K562 (cell line): ENCODE data around the gene PRDM8. TPM values are rescaled to one million over a fixed set of nuclear protein-coding genes. Genes with fewer than 3 reads are reported as not detected.
A peak's percentile ranks its signal among the peaks of the same experiment; 100 is the strongest.

Experiments
- CEBPB ChIP-seq: fragments of 450-650 bp; IDR thresholded peaks from 2 replicates; pipeline ENCODE4 v1.6.1; 2016; ENCODE audit warnings: missing genetic modification characterization, missing compliant biosample characterization
- CREB1 ChIP-seq, 2 experiments: sonication (generic) in 1 of 2; formaldehyde crosslinking in 1 of 2; IDR thresholded peaks; 2 replicates each; pipeline versions ENCODE4 v1.6.1 to v1.8.0; 2012 to 2022; ENCODE audit warnings: inconsistent platforms in 1 of 2, mild to moderate bottlenecking in 1 of 2, missing genetic modification reagents in 1 of 2, moderate library complexity in 1 of 2
- CXXC5 ChIP-seq: fragments of 250-450 bp; sonication (Bioruptor Pico); IDR thresholded peaks from 2 replicates; pipeline ENCODE4 v1.8.0; 2022; ENCODE audit warnings: inconsistent platforms, mild to moderate bottlenecking, moderate library complexity
- DACH1 ChIP-seq: fragments of 450-650 bp; IDR thresholded peaks from 2 replicates; pipeline ENCODE4 v1.6.1; 2018; ENCODE audit not compliant: partially characterized antibody
- EGR1 ChIP-seq: fragments of 450-650 bp; conservative IDR thresholded peaks from 2 replicates; pipeline ENCODE4 v1.6.1; 2017; ENCODE audit warnings: mild to moderate bottlenecking
- ESRRA ChIP-seq: fragments of 450-650 bp; IDR thresholded peaks from 2 replicates; pipeline ENCODE4 v1.6.1; 2014; ENCODE audit warnings: low read depth, mild to moderate bottlenecking, moderate library complexity, borderline replicate concordance
- ETS2 ChIP-seq: IDR thresholded peaks from 2 replicates; pipeline ENCODE4 v1.6.1; 2016; ENCODE audit warnings: borderline replicate concordance, missing genetic modification characterization, mild to moderate bottlenecking, moderate library complexity, missing compliant biosample characterization; ENCODE audit not compliant: poor library complexity, severe bottlenecking
- FOSL1 ChIP-seq: fragments of 200-800 bp; sonication (Bioruptor generic); conservative IDR thresholded peaks from 2 replicates; pipeline ENCODE4 v1.6.1; 2016; ENCODE audit warnings: missing genetic modification characterization, missing compliant biosample characterization
- JUN ChIP-seq, 2 experiments: sonication (generic) in 1 of 2; formaldehyde crosslinking in 1 of 2; IDR thresholded peaks; 2 replicates each; pipeline versions ENCODE4 v1.6.1 to v1.8.0; 2012 to 2022; ENCODE audit warnings: borderline replicate concordance in 2 of 2, mild to moderate bottlenecking in 2 of 2, improper control_type of control experiment in 1 of 2, low read depth in 1 of 2, low read length in 1 of 2, missing genetic modification reagents in 1 of 2
- KAT2B ChIP-seq: IDR thresholded peaks from one replicate; pipeline ENCODE4 v1.6.1; 2012; ENCODE audit warnings: low read depth, mild to moderate bottlenecking, control low read depth, inconsistent platforms, low read length, moderate library complexity
- MAFK ChIP-seq: IDR thresholded peaks from 2 replicates; pipeline ENCODE4 v1.6.1; 2011; ENCODE audit warnings: low read length, improper control_type of control experiment
- MXI1 ChIP-seq: IDR thresholded peaks from 2 replicates; pipeline ENCODE4 v1.6.1; 2011; ENCODE audit warnings: low read depth, mild to moderate bottlenecking, improper control_type of control experiment, low read length
- MYBL2 ChIP-seq, 2 experiments: fragments of 450-650 bp in 1 of 2; sonication (generic) in 1 of 2; formaldehyde crosslinking in 1 of 2; IDR thresholded peaks; 2 replicates each; pipeline versions ENCODE4 v1.6.1 to v1.8.1; 2017 to 2022; ENCODE audit warnings: borderline replicate concordance in 1 of 2, inconsistent platforms in 1 of 2, low read depth in 1 of 2, mild to moderate bottlenecking in 1 of 2, missing genetic modification reagents in 1 of 2, moderate library complexity in 1 of 2
- SMAD4 ChIP-seq: fragments of 250-450 bp; sonication (Bioruptor Pico); conservative IDR thresholded peaks from 2 replicates; pipeline ENCODE4 v1.8.0; 2021; ENCODE audit warnings: inconsistent platforms, mild to moderate bottlenecking, moderate library complexity
- TBP ChIP-seq: optimal IDR thresholded peaks from 2 replicates; pipeline ENCODE3; 2011; ENCODE audit warnings: low read depth, low read length, improper control_type of control experiment
- TEAD4 ChIP-seq, 2 experiments: sonication (generic) in 1 of 2; formaldehyde crosslinking in 1 of 2; IDR thresholded peaks; 2 replicates each; pipeline versions ENCODE4 v1.6.1 to v1.8.0; 2012 to 2022; ENCODE audit warnings: borderline replicate concordance in 1 of 2, inconsistent platforms in 1 of 2, low read length in 1 of 2, mild to moderate bottlenecking in 1 of 2, missing genetic modification reagents in 1 of 2
- WHSC1 ChIP-seq: IDR thresholded peaks from one replicate; pipeline ENCODE4 v1.6.1; 2012; ENCODE audit warnings: low read length, control low read depth, inconsistent platforms
- ZKSCAN1 ChIP-seq: fragments of 150-350 bp; IDR thresholded peaks from 2 replicates; pipeline ENCODE4 v1.6.1; 2016; ENCODE audit warnings: low read depth, low read length
- ZMIZ1 ChIP-seq, 2 experiments: fragments of 150-350 bp in 1 of 2; IDR thresholded peaks; 2 replicates each; pipeline ENCODE4 v1.6.1; 2012 to 2016; ENCODE audit warnings: low read depth in 2 of 2, low read length in 2 of 2, mild to moderate bottlenecking in 1 of 2, moderate library complexity in 1 of 2
- ZNF124 ChIP-seq: sonication (generic); formaldehyde crosslinking; IDR thresholded peaks from 2 replicates; pipeline ENCODE4 v1.8.1; 2022; ENCODE audit warnings: missing genetic modification reagents
- ZNF584 ChIP-seq: fragments of 200-800 bp; sonication (Bioruptor generic); IDR thresholded peaks from 2 replicates; pipeline ENCODE4 v1.6.1; 2016; ENCODE audit warnings: low read depth, mild to moderate bottlenecking, missing genetic modification characterization, missing compliant biosample characterization
- ZNF695 ChIP-seq: fragments of 450-650 bp; formaldehyde crosslinking; IDR thresholded peaks from 2 replicates; pipeline ENCODE4 v1.4.0; 2020; ENCODE audit warnings: mild to moderate bottlenecking, moderate library complexity
- ZNF766 ChIP-seq: fragments of 200-800 bp; sonication (Bioruptor generic); conservative IDR thresholded peaks from 2 replicates; pipeline ENCODE4 v1.6.1; 2016; ENCODE audit warnings: missing genetic modification characterization, missing compliant biosample characterization
- ZSCAN32 ChIP-seq: fragments of 450-650 bp; formaldehyde crosslinking; IDR thresholded peaks from 2 replicates; pipeline ENCODE4 v1.4.0; 2020; ENCODE audit warnings: mild to moderate bottlenecking, moderate library complexity
- polyA plus RNA-seq, 8 experiments: library from polyadenylated mRNA; depleted of rRNA in 4 of 8; stranded (reverse) in 5 of 8; unstranded in 3 of 8; fragments of >200 nt; fragmentation: Nextera tagmentation in 2 of 8; fragmentation: Illumina TruSeq in 1 of 8; extraction: Ambion mirVana in 2 of 8; extraction: Trizol in 1 of 8; gene quantifications; 2 replicates each; pipeline versions ENCODE4 v1.2.1 to v1.2.3, GENCODE V29; 2011 to 2014; ENCODE audit warnings: inconsistent platforms in 1 of 8, missing spikeins in 1 of 8
- total RNA-seq, 7 experiments: library from RNA; depleted of rRNA in 6 of 7; stranded (reverse); fragments of >200 nt in 6 of 7; fragmentation: Illumina TruSeq in 2 of 7; extraction: Trizol in 2 of 7; gene quantifications; 2 replicates each; pipeline versions ENCODE4 v1.2.1 to v1.2.3, GENCODE V29; 2011 to 2021; ENCODE audit warnings: low replicate concordance in 1 of 7
- TF ChIP-seq, protein P1 (sequence below): fragments of 250-450 bp; sonication (Bioruptor Pico); IDR thresholded peaks from 2 replicates; pipeline ENCODE4 v1.6.1; 2021; ENCODE audit warnings: mild to moderate bottlenecking

PRDM8 gene
- total and polyA plus RNA-seq, 9 of the 15 experiments (the other 6 are each of a cell fraction or from before 2014, with no cell fraction given), result 0.40 TPM; not detected in 8

GRCh38 chr4:80253510-80253909, 56.2 kb downstream of the PRDM8 start (continued):
- TF ChIP-seq ZMIZ1 (IDR thresholded peaks at IDR 0.05; ENCODE audit: low read depth in 2 of 2, low read length in 2 of 2) (peak in 1 of 2 experiments; percentile 97; a peak in 2 of 4 replicates), WHSC1 (no peak), FOSL1 (peak; percentile 73), ETS2 (tag) (no peak), ZNF124 (CRISPR knock-in tag) (no peak), DACH1 (peak; percentile 58), CEBPB (tag) (no peak), MXI1 (0 out of 2 replicates have a peak, but pooled peaks have one; percentile 18), CREB1 (IDR thresholded peaks at IDR 0.05) (peak; percentile 78), CREB1 (CRISPR knock-in tag; IDR thresholded peaks at IDR 0.05) (no peak), MAFK (no peak), SMAD4 (peak; percentile 77), TEAD4 (IDR thresholded peaks at IDR 0.05; ENCODE audit: low read length) (peak; percentile 99), TEAD4 (CRISPR knock-in tag; IDR thresholded peaks at IDR 0.05; ENCODE audit: borderline replicate concordance) (no peak), ESRRA (peak; percentile 64; the same call in 1 of the 2 replicates), ZNF695 (CRISPR knock-in tag) (no peak), ZNF584 (CRISPR knock-in tag) (peak; percentile 82; the same call in 1 of the 2 replicates), ZSCAN32 (CRISPR knock-in tag) (no peak), MYBL2 (IDR thresholded peaks at IDR 0.05; ENCODE audit: low read depth) (no peak; the same call in 1 of the 2 replicates), MYBL2 (CRISPR knock-in tag; IDR thresholded peaks at IDR 0.05; ENCODE audit: borderline replicate concordance) (no peak), ZKSCAN1 (0 out of 2 replicates have a peak, but pooled peaks have one; percentile 19), JUN (IDR thresholded peaks at IDR 0.05; ENCODE audit: borderline replicate concordance, low read depth, low read length) (no peak), JUN (CRISPR knock-in tag; IDR thresholded peaks at IDR 0.05; ENCODE audit: borderline replicate concordance) (no peak), ZNF766 (CRISPR knock-in tag) (peak; percentile 78), EGR1 (no peak), TBP (peak; percentile 22), KAT2B (no peak), CXXC5 (peak; percentile 92)
- TF ChIP-seq, protein P1, sequence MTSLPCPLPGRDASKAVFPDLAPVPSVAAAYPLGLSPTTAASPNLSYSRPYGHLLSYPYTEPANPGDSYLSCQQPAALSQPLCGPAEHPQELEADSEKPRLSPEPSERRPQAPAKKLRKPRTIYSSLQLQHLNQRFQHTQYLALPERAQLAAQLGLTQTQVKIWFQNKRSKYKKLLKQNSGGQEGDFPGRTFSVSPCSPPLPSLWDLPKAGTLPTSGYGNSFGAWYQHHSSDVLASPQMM (CRISPR knock-in tag), result no peak
